Measurements from ENCODE around the gene SPATA17. TPM values are rescaled to one million over a fixed set of nuclear protein-coding genes. Genes with fewer than 3 reads are reported as not detected.

Gene SPATA17
- total and polyA plus RNA-seq, 2 donors (not counting 3 experiments of a cell fraction or from before 2014, with no cell fraction given) = not detected

- Histone ChIP-seq H3K9ac (replicated peaks; ENCODE audit: extremely low read depth, insufficient read depth, low read length) (no peak overlapping the region), H3K79me2 (ENCODE audit: control insufficient read depth, insufficient read depth, low read length) (no peaks in the 10 kb centered on the region), H3K27me3 (ENCODE audit: control insufficient read depth in 2 of 2, insufficient read depth in 2 of 2, low read length in 2 of 2) (no peaks in the 10 kb centered on the region), H3K9me1 (replicated peaks; ENCODE audit: control insufficient read depth, extremely low read depth, insufficient read depth, low read length) (no peaks in the 10 kb centered on the region), H4K20me1 (replicated peaks; ENCODE audit: control insufficient read depth, extremely low read depth, insufficient read depth, low read length) (no peaks in the 10 kb centered on the region), H3K27ac (ENCODE audit: insufficient read depth, low read depth, low read length) (no peak overlapping the region), H3K4me2 (ENCODE audit: insufficient read depth, low read length) (no peak overlapping the region), H3K36me3 (ENCODE audit: control insufficient read depth in 2 of 2, extremely low read depth in 1 of 2, insufficient read depth in 2 of 2, low read length in 2 of 2) (no peaks in the 10 kb centered on the region), H2AFZ (ENCODE audit: low read depth, low read length) (no peak overlapping the region), H3K4me1 (ENCODE audit: control insufficient read depth, extremely low read depth, insufficient read depth, low read length) (no peaks in the 10 kb centered on the region), H3K9me3 (replicated peaks; ENCODE audit: control insufficient read depth, insufficient read depth, low read length) (no peaks in the 10 kb centered on the region), H3K4me3 (replicated peaks in 1 of 3; ENCODE audit: insufficient read depth in 1 of 3, low read depth in 1 of 3, low read length in 3 of 3) (no peak overlapping the region)
- BruUV-seq (replicated peaks) = no TSS peak
- ChIA-PET POLR2A (no interaction called here), CTCF (no interaction called here)
- TF ChIP-seq POLR2A (IDR thresholded peaks at IDR 0.05; ENCODE audit: low read depth, low read length) (no peak), EZH2 (IDR thresholded peaks at IDR 0.05; ENCODE audit: borderline replicate concordance, low read depth, low read length, severe bottlenecking) (no peak), MAX (IDR thresholded peaks at IDR 0.05; ENCODE audit: insufficient read depth, insufficient read length) (no peak), CTCF (IDR thresholded peaks at IDR 0.05; ENCODE audit: extremely low read depth in 1 of 2, insufficient read depth in 1 of 2, low read depth in 1 of 2, low read length in 2 of 2) (no peak), MYC (IDR thresholded peaks at IDR 0.05; ENCODE audit: low read depth, low read length) (no peak), GATA2 (IDR thresholded peaks at IDR 0.05; ENCODE audit: insufficient read depth, insufficient read length, low read depth, low read length) (no peak), FOS (IDR thresholded peaks at IDR 0.05; ENCODE audit: borderline replicate concordance, insufficient read depth, low read length) (no peak), JUN (IDR thresholded peaks at IDR 0.05; ENCODE audit: borderline replicate concordance, insufficient read depth, insufficient read length, low read depth) (no peak), POLR2AphosphoS5 (IDR thresholded peaks at IDR 0.05; ENCODE audit: insufficient read depth, low read depth, low read length) (no peak)
- intact Hi-C loops (cut with micrococcal nuclease) (no loop called here), dilution Hi-C loops (cut with MboI; ENCODE audit: extremely low pct_ligation_motif_present, low sequenced_read_pairs) (no loop called here)
- DNase-seq (ENCODE audit: low read depth, low spot score) = no peak
- no peak for FAIRE-seq
Observed at GRCh38 chr1:217917281-217917887, 286.2 kb downstream of the SPATA17 start.
